ENCODE measurements around the gene MICOS13. TPM values are rescaled to one million over a fixed set of nuclear protein-coding genes. Genes with fewer than 3 reads are reported as not detected.
A peak's percentile ranks its signal among the peaks of the same experiment; 100 is the strongest.

Gene MICOS13
- total and polyA plus RNA-seq, 2 experiments from 2014 or later, result 15.5 to 54.6 TPM

- H3K4me2 ChIP-seq, result peak overlapping the region; percentile 95
- H3K79me2 ChIP-seq (replicated peaks; ENCODE audit: insufficient read depth), result no peaks in the 10 kb centered on the region
- no peak for TF ChIP-seq STAT1 (IDR thresholded peaks at IDR 0.05; ENCODE audit: unreplicated experiment)
- TF ChIP-seq ZNF331 (CRISPR knock-in tag; IDR thresholded peaks at IDR 0.05; ENCODE audit: low read depth), result no peak
- peak; percentile 37; the same call in 1 of the 2 replicates for TF ChIP-seq POLR2AphosphoS5 (IDR thresholded peaks at IDR 0.05; ENCODE audit: low read depth)
- no peak for TF ChIP-seq ETS1 (IDR thresholded peaks at IDR 0.05)
- H3K27ac Mint-ChIP-seq, result peak overlapping the region; percentile 92
- H3K4me3 Mint-ChIP-seq, result peak overlapping the region; percentile 98
- H4K20me1 ChIP-seq (replicated peaks; ENCODE audit: insufficient read depth), result no peaks in the 10 kb centered on the region; the same call in 1 of the 2 replicates
- no peak overlapping the region for H3K27ac ChIP-seq (ENCODE audit: low read depth)
- no peaks in the 10 kb centered on the region; the same call in 1 of the 2 replicates for H3K4me1 ChIP-seq (ENCODE audit: insufficient read depth)
- no peaks in the 10 kb centered on the region for H3K9me3 Mint-ChIP-seq
- peaks cover 30% of the 10 kb centered on the region for H3K27me3 Mint-ChIP-seq (ENCODE audit: insufficient read depth, low read depth, poor library complexity)
- ATAC-seq (peak; percentile 30), DNase-seq (ENCODE audit: low spot score) (peak; percentile 61)
- peak overlapping the region; percentile 99 for H2AFZ ChIP-seq
- no peaks in the 10 kb centered on the region for H3K36me3 ChIP-seq (ENCODE audit: insufficient read depth)
- peaks cover 13% of the 10 kb centered on the region for H3K4me1 Mint-ChIP-seq
- peak overlapping the region; percentile 89 for H3K4me3 ChIP-seq
- H3F3A ChIP-seq (replicated peaks; ENCODE audit: low read depth), result 0 out of 2 replicates have a peak, but pooled peaks cover 4% of the 10 kb centered on the region
- peaks cover 7% of the 10 kb centered on the region for H3K9me2 ChIP-seq (ENCODE audit: insufficient read depth)
- H3K27me3 ChIP-seq (ENCODE audit: insufficient read depth), result no peaks in the 10 kb centered on the region
- no peaks in the 10 kb centered on the region; the same call in 1 of the 3 replicates for H3K36me3 Mint-ChIP-seq (ENCODE audit: low read depth)
Observed at GRCh38 chr19:5680084-5680436, 256 bp downstream of the MICOS13 start.

GRCh38 chr19:5679289-5680083, 830 bp downstream of the MICOS13 start:
- no peaks in the 10 kb centered on the region; the same call in 1 of the 3 replicates for H3K36me3 Mint-ChIP-seq (ENCODE audit: low read depth)
- no peaks in the 10 kb centered on the region for H3K27me3 ChIP-seq (ENCODE audit: insufficient read depth)
- H3K79me2 ChIP-seq (replicated peaks; ENCODE audit: insufficient read depth), result no peaks in the 10 kb centered on the region
- H3K4me1 ChIP-seq (ENCODE audit: insufficient read depth), result no peaks in the 10 kb centered on the region; the same call in 1 of the 2 replicates
- peak overlapping the region; percentile 89 for H3K4me3 ChIP-seq
- peak overlapping the region; percentile 99 for H2AFZ ChIP-seq
- H3K36me3 ChIP-seq (ENCODE audit: insufficient read depth), result no peaks in the 10 kb centered on the region
- ATAC-seq, result peak; percentile 1; the same call in 2 of the 3 replicates
- peak overlapping the region; percentile 92 for H3K27ac Mint-ChIP-seq
- H3K9me2 ChIP-seq (ENCODE audit: insufficient read depth), result peaks cover 7% of the 10 kb centered on the region
- H3K4me3 Mint-ChIP-seq, result peak overlapping the region; percentile 98
- DNase-seq (ENCODE audit: low spot score), result no peak
- H3F3A ChIP-seq (replicated peaks; ENCODE audit: low read depth), result 0 out of 2 replicates have a peak, but pooled peaks cover 4% of the 10 kb centered on the region
- peaks cover 31% of the 10 kb centered on the region for H3K27me3 Mint-ChIP-seq (ENCODE audit: insufficient read depth, low read depth, poor library complexity)
- peaks cover 17% of the 10 kb centered on the region for H3K4me1 Mint-ChIP-seq
- H3K27ac ChIP-seq (ENCODE audit: low read depth), result no peak overlapping the region
- H3K4me2 ChIP-seq, result peak overlapping the region; percentile 95
- H4K20me1 ChIP-seq (replicated peaks; ENCODE audit: insufficient read depth), result no peaks in the 10 kb centered on the region; the same call in none of the 2 replicates
- no peaks in the 10 kb centered on the region for H3K9me3 Mint-ChIP-seq
- TF ChIP-seq ZNF114 (CRISPR knock-in tag; IDR thresholded peaks at IDR 0.05) (no peak), CREB1 (CRISPR knock-in tag; IDR thresholded peaks at IDR 0.05; ENCODE audit: low read depth) (no peak), ZNF462 (CRISPR knock-in tag; IDR thresholded peaks at IDR 0.05) (no peak), EZH2 (IDR thresholded peaks at IDR 0.05; ENCODE audit: low read depth, unreplicated experiment) (no peak), EZH2phosphoT487 (IDR thresholded peaks at IDR 0.05; ENCODE audit: unreplicated experiment) (no peak), NANOG (IDR thresholded peaks at IDR 0.05; ENCODE audit: borderline replicate concordance) (no peak), CTCF (conservative IDR thresholded peaks at IDR 0.05; ENCODE audit: low read depth in 2 of 2) (no peak), STAT1 (IDR thresholded peaks at IDR 0.05; ENCODE audit: unreplicated experiment) (no peak), ZNF331 (CRISPR knock-in tag; IDR thresholded peaks at IDR 0.05; ENCODE audit: low read depth) (no peak), POLR2AphosphoS5 (IDR thresholded peaks at IDR 0.05; ENCODE audit: low read depth) (no peak)

Measured in GM23338 (cell line).